HG03025 (cell line): ENCODE measurements around the gene CBARP.
"Not testable (repeated sequence)": the region's sequence is repeated elsewhere in the genome, so short reads cannot be mapped to it uniquely, and the experiment has no call there.

Experiments
- ATAC-seq: cut with Tn5 transposase; IDR thresholded peaks from one replicate; pipeline ENCODE4 v1.9.1; 2021; ENCODE audit warnings: mild to moderate bottlenecking, moderate library complexity; ENCODE audit not compliant: unreplicated experiment, low FRiP score

The CBARP gene

GRCh38 chr19:1218751-1219567 is 18.8 kb downstream of the CBARP start:
- no peak for ATAC-seq

DNA sequence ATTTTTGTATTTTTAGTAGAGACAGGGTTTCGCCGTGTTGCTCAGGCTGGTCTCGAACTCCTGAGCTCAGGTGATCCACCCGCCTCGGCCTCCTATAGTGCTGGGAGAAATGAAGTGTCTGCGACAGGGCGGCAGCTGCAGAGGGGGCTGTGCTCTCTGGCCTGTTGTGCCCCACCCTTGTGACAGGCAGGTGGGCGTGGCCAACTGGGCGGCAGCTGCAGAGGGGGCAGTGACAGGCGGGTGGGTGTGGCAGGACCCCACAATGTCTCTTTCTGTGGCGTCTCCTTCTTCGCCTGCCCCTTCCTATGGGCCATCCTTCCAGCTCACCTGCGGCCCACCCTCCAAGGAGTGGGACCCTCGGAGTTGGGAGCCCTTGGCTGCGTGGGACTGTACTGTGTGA is 20.4 kb downstream of the CBARP start:
- no peak for ATAC-seq

DNA sequence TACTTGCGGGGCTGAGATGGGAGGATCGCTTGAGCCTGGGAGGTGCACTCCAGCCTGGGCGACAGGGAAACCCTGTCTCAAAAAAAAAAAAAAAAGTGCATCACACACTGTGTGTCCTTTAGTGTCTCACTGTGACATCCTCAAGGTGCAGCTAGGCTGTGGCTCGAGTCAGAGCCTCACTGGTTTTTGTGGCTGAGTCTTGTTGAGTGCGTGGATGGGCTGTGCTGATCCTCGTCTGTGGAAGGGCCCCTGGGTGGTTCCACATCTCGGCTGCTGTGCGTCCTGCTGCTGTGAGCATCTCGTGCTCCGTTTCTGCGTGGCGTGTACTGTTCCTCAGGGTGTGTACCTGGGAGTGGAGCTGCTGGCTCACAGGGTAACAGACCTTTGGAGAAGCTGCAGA is 21.0 kb downstream of the CBARP start:
- no peak for ATAC-seq

DNA sequence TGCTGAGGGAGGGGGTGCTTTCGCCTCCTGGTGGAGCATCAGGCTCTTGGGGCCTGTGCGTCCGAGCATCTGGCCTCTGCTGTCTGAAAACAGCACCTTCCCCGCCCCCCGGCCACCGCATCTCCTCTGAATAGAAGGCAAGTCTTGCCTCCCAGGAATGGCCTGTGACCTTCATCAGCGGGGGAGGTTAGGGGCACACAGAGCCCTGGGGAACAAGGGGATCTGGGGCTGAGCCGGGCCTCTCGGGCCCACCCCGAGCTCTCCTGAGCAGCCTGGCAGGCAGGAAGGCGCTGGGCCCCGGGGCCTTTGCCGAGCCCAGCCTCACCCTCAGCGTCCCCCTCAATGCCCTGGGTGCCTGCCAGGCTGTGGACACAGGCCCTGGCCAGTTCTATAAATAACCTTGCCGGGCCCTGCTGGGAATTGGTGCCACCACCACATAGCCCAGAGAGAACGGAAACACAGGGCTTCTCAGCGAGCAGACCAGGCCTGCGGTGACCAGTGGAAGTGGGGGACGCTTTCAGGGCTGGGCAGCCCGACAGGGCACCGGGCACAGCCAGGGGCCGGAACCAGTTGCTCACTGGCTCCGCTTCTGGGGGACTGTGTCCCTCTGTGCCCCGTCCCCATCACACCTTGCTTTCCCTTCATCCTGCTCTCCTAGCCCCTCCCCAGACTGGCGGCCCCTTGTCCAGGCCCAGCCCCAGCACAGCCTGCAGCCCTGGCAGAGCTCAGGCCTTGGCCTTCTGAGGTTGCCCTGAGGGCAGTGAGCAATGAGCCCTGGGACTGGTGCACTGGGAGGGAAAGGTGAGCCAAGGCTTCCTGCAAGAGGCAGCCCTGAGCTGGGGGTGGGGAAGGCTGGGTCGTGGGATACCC is 22.7 kb downstream of the CBARP start:
- no peak for ATAC-seq

DNA sequence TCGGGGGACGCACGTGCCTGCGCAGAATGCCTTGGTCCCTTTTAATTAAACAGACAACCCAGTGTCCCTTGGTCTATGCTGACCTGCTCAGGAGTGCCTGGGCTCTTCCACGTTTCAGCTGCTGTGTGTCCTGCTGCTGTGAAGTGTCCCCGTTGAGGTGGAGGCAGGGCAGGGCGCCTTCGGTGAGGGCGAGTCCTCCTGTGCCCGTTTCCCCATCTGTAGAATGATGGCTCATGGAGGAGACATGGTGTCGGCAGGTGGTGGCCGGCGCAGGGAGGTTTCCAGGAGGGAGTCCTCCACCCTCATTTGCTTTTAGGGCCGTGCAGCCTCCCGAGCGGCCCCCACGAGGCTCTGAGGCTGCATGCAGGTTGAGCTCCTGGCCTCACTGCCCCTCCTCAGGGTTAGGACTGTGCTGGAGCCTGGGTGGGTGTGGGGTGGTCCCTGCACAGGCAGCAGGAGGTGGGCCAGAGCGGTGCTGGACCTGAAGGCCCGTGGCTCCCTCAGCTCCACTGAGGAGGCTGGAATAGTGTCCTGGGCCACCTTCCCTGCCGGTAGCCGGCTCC is 23.4 kb downstream of the CBARP start:
- no peak for ATAC-seq

DNA sequence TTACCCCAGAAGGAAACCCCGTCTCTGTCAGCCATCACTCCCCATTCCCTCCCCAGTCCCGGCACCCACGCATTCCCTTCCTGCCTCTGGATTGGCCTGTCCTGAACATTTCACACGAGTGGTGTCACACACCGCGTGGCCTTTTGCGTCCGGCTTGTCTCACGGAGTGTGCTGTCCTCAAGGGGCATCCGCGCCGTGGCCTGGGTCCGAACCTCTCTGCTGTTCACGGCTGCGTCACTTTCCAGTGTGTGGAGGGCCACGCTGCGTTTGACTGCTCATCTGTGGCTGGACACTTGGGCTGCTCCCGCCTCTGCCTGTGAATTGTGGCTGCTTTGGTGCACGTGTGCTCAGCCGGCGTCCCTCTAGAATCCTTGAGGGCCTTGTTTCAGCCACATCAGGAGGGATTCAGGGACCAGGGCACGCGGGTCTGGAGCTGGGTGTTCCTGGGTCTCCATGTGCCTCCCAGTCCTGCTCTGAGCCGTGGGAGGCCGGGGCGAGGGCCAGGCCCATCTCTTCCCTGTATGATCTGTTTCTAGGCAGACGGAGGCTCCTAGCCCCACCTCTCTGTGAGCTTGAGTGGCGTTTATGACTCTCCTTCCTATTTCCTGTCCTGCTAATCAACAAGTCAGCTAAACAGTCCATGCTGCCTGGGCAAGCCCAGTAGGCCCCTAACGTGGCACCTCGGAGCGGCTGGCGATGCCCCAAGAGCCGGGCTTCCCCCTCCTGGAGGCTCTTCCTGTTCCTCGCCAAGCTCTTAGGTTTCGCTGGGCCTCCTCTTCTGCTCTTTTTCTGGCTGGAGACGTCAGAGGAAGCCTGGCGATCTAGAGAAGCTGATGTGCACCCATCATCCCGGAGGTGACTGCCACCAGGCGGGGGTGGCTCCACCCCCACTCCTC is 24.2 kb downstream of the CBARP start:
- no peak for ATAC-seq

- ATAC-seq: no peak
Measured at GRCh38 chr19:1211494-1212234, 26.1 kb downstream of the CBARP start.

DNA sequence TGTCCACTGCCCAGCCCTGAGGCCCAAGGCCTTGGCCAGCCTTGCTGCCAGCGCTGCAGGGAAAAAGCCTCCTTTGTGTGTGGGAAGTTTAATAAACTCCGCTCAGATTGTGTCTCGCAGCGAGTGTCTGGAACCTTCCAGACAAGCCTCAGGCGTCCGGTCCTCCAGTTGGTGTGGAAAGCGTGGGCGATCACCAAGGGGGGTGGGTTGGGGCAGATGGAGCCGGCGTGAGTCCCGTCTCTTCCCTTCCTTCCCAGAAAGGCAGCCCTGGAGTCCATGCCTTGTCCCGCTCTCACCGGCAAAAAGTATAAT is 27.6 kb downstream of the CBARP start:
- no peak for ATAC-seq

DNA sequence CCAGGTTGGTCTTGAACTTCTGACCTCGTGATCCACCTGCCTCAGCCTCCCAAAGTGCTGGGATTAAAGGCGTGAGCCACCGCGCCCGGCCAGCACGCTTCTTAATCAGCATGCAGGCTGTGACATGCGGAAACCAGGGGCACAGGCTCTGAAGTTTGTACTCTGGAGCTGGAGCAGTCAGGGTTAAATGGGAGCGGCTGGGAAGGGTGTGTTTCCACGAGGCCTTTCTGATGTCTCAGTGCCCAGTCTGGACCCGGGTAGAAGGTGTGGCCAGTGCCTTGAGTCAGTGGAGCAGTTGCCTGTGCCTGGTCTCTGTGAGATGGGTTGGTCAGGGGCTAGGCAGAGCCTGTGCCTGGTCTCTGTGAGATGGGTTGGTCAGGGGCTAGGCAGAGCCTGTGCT is 29.0 kb downstream of the CBARP start:
- not testable (repeated sequence) for ATAC-seq

DNA sequence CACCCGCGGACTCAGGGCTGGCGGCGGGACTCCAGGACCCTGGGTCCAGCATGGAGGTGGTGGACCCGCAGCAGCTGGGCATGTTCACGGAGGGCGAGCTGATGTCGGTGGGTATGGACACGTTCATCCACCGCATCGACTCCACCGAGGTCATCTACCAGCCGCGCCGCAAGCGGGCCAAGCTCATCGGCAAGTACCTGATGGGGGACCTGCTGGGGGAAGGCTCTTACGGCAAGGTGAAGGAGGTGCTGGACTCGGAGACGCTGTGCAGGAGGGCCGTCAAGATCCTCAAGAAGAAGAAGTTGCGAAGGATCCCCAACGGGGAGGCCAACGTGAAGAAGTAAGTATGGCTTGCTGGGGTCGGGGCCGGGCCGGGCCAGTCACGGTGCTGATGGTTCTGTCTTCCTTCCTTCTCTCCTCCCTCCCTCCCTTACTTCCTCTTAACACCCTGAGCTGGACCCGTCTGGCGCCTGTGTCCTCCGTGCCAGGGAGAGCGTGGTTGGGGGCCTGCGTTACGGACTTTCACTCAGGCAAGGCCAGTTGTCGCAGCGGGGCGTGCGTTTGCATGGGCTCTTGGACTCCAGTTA is 30.8 kb downstream of the CBARP start:
- no peak for ATAC-seq

DNA sequence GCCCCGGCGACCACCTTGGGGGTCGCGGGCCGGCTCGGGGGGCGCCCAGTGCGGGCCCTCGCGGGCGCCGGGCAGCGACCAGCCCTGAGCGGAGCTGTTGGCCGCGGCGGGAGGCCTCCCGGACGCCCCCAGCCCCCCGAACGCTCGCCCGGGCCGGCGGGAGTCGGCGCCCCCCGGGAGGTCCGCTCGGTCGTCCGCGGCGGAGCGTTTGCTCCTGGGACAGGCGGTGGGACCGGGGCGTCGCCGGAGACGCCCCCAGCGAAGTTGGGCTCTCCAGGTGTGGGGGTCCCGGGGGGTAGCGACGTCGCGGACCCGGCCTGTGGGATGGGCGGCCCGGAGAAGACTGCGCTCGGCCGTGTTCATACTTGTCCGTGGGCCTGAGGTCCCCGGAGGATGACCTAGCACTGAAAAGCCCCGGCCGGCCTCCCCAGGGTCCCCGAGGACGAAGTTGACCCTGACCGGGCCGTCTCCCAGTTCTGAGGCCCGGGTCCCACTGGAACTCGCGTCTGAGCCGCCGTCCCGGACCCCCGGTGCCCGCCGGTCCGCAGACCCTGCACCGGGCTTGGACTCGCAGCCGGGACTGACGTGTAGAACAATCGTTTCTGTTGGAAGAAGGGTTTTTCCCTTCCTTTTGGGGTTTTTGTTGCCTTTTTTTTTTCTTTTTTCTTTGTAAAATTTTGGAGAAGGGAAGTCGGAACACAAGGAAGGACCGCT is 31.5 kb downstream of the CBARP start:
- no peak for ATAC-seq

DNA sequence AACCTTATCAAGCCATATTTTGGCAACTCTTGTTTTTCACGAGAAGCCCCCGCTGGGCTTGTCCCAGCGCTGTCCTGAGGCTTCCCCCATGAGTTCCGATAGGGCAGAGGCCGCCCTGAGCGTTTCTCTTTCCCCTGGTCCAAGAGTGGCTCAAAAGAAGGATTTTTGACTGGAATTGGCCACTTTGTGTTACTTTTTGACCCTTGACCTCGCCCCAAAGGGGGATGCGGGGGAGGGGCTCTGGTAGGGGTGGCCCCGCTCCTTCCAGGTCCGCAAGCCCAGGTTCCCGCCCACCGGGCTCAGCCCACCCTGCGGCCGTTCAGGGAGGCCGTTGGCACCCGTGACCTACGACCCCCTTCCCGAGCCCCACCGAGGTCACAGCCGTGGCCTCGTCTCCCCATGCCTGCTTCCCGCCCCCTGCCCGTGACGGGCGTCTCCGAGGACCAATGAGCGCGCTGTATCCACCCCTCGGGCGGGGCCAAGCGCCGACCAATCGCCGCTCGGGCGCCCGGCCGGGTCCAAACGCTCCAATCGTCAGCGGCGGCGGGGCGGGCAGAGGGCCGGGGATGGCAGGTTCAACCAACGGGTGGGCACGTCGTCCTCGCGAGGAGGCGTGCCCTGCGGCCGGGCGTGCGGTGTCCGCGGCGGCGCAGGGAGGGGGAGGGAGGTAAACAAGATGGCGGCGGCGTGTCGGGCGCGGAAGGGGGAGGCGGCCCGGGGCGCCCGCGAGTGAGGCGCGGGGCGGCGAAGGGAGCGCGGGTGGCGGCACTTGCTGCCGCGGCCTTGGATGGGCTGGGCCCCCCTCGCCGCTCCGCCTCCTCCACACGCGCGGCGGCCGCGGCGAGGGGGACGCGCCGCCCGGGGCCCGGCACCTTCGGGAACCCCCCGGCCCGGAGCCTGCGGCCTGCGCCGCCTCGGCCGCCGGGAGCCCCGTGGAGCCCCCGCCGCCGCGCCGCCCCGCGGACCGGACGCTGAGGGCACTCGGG is 32.4 kb downstream of the CBARP start, which contains the start of gene STK11:
Gene STK11, plus strand, starts transcription at position 665 of the 986 bp plus-strand sequence. CDS start 1,136 bp downstream, outside the sequence.
- peak; percentile 78 for ATAC-seq

- ATAC-seq: not testable (repeated sequence)
Measured at GRCh38 chr19:1200614-1201013, 37.2 kb downstream of the CBARP start.

GRCh38 chr19:1199531-1199930 is 38.3 kb downstream of the CBARP start:
- ATAC-seq: no peak

- no peak for ATAC-seq
Measured at GRCh38 chr19:1189419-1189818, 48.4 kb downstream of the CBARP start.

DNA sequence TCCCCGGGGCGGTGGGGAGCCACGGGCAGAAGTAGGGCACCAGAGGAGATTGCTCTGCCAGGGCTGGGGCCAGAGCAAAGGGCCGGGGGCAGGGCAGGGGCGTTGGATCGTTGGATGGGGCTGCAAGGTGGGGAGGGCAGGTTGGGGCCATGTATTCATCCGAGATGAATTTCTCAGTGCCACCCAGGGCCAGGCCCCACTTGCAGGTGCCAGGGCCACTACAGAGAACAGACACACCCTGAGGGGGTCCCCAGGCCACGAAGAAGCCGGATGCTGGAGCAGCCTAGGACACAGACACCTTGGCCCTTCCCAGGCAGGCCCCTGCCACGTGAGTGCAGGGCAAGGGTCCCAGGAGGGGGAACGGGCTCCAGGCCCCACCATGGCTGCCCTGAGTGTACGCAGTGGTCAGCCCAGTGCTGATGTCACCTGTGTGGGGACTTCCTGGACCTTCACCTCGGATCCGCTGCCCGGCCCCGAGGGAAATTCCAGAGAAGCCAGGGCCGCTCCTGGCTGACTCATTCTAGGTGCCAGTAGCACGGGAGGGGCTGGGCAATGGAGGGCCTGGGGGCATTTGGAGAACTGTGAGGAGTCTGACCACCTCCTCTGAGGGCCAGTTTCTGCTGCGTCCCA is 54.1 kb downstream of the CBARP start:
- no peak for ATAC-seq

DNA sequence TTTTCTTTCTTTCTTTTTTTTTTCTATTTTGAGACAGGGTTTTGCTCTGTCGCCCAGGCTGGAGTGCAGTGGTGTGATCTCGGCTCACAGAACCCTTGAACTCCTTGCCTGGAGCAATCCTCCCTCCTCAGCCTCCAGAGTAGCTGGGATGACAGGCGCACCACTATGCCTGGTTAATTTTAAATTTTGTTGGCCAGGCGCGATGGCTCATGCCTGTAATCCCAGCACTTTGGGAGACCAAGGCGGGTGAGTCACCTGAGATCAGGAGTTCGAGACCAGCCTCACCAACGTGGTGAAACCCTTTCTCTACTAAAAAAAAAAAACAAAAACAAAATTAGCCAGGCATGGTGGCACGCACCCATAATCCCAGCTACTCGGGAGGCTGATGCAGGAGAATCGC is 55.1 kb downstream of the CBARP start:
- ATAC-seq: no peak
